HG03095 (cell line): ENCODE data around the gene TANC2.
"Not testable (repeated sequence)": the region's sequence is repeated elsewhere in the genome, so short reads cannot be mapped to it uniquely, and the experiment has no call there.

Source experiments
- ATAC-seq: cut with Tn5 transposase; IDR thresholded peaks from one replicate; pipeline ENCODE4 v1.9.1; 2021; ENCODE audit warnings: moderate library complexity; ENCODE audit not compliant: unreplicated experiment

The TANC2 gene

GRCh38 chr17:62963296-62963695 lies 2.7 kb upstream of the TANC2 start:
- no peak for ATAC-seq

- ATAC-seq: no peak
Measured at GRCh38 chr17:62964506-62964905, 1.5 kb upstream of the TANC2 start.

- ATAC-seq: no peak
Measured at GRCh38 chr17:62965174-62965685, 805 bp upstream of the TANC2 start.

- peak; percentile 51 for ATAC-seq
Measured at GRCh38 chr17:62966426-62967204, 580 bp downstream of the TANC2 start.

- no peak for ATAC-seq
Measured at GRCh38 chr17:62967205-62967529, 1.1 kb downstream of the TANC2 start.

- no peak for ATAC-seq
Measured at GRCh38 chr17:62968445-62968923, 2.4 kb downstream of the TANC2 start.

- ATAC-seq: no peak
Measured at GRCh38 chr17:62970610-62971009, 4.6 kb downstream of the TANC2 start.

GRCh38 chr17:62971853-62972252 lies 5.8 kb downstream of the TANC2 start:
- ATAC-seq: no peak

- no peak for ATAC-seq
Measured at GRCh38 chr17:62974788-62975187, 8.8 kb downstream of the TANC2 start.

- no peak for ATAC-seq
Measured at GRCh38 chr17:62975206-62975605, 9.2 kb downstream of the TANC2 start.

GRCh38 chr17:62976643-62977231 lies 10.7 kb downstream of the TANC2 start:
- ATAC-seq: not testable (repeated sequence)

- no peak for ATAC-seq
Measured at GRCh38 chr17:62980842-62981241, 14.8 kb downstream of the TANC2 start.

- no peak for ATAC-seq
Measured at GRCh38 chr17:62981933-62982332, 15.9 kb downstream of the TANC2 start.

GRCh38 chr17:62984801-62985200 lies 18.8 kb downstream of the TANC2 start:
- no peak for ATAC-seq

GRCh38 chr17:62986549-62986948 lies 20.5 kb downstream of the TANC2 start:
- ATAC-seq: no peak

GRCh38 chr17:62987136-62987535 lies 21.1 kb downstream of the TANC2 start:
- ATAC-seq: no peak

GRCh38 chr17:62989501-62989900 lies 23.5 kb downstream of the TANC2 start:
- ATAC-seq: no peak

GRCh38 chr17:62994931-62995330 lies 28.9 kb downstream of the TANC2 start:
- ATAC-seq: no peak

GRCh38 chr17:62995377-62995885 lies 29.4 kb downstream of the TANC2 start:
- no peak for ATAC-seq

GRCh38 chr17:62996221-62996620 lies 30.2 kb downstream of the TANC2 start:
- no peak for ATAC-seq

- no peak for ATAC-seq
Measured at GRCh38 chr17:62998166-62998565, 32.1 kb downstream of the TANC2 start.
